ENCODE measurements around the gene SHC2. TPM values are rescaled to one million over a fixed set of nuclear protein-coding genes. Genes with fewer than 3 reads are reported as not detected.

Gene SHC2
- total RNA-seq, 1 experiment from 2014 or later = 16.6 TPM

- Histone ChIP-seq H3K27ac (ENCODE audit: insufficient read length, low read depth, low read length) (peak overlapping the region; percentile 56), H3T11ph (ENCODE audit: low read length) (no peak overlapping the region), H4K5ac (ENCODE audit: insufficient read length, low read depth, low read length) (peak overlapping the region; percentile 17), H3K4ac (ENCODE audit: low read depth, low read length) (no peak overlapping the region), H2BK120ac (ENCODE audit: low read depth, low read length, poor library complexity, severe bottlenecking) (no peak overlapping the region), H4K20me1 (ENCODE audit: control insufficient read depth, insufficient read depth, insufficient read length) (peaks cover 2% of the 10 kb centered on the region), H2AFZ (ENCODE audit: low read length) (no peak overlapping the region), H3K14ac (ENCODE audit: insufficient read depth, low read length) (peak overlapping the region; percentile 84), H3K18ac (ENCODE audit: insufficient read length, low read depth, low read length) (peak overlapping the region; percentile 83), H2AK5ac (ENCODE audit: insufficient read length, low read length) (no peak overlapping the region), H3K9ac (ENCODE audit: extremely low read depth, insufficient read length, low read length) (peak overlapping the region; percentile 56), H3K23ac (ENCODE audit: insufficient read length, low read depth, low read length) (no peak overlapping the region), H3K56ac (ENCODE audit: insufficient read length, low read depth, low read length) (no peak overlapping the region), H4K8ac (replicated peaks; ENCODE audit: insufficient read length, low read depth, low read length) (no peak overlapping the region), H3K79me2 (ENCODE audit: insufficient read depth, low read length) (no peaks in the 10 kb centered on the region), H2BK12ac (ENCODE audit: insufficient read length, low read depth, low read length) (no peak overlapping the region), H3K4me1 (ENCODE audit: insufficient read depth, low read length) (no peaks in the 10 kb centered on the region), H3K79me1 (ENCODE audit: insufficient read depth, low read depth, low read length, poor library complexity, severe bottlenecking) (no peaks in the 10 kb centered on the region), H2BK15ac (ENCODE audit: low read depth, low read length) (no peak overlapping the region), H2BK5ac (ENCODE audit: insufficient read length, low read length) (peak overlapping the region; percentile 66), H3K9me3 (ENCODE audit: control insufficient read depth, low read depth, low read length) (no peaks in the 10 kb centered on the region), H2BK20ac (ENCODE audit: low read depth, low read length, poor library complexity, severe bottlenecking) (no peak overlapping the region), H3K27me3 (ENCODE audit: insufficient read depth, low read length) (no peaks in the 10 kb centered on the region), H3K4me2 (ENCODE audit: insufficient read depth, insufficient read length, low read length) (peak overlapping the region; percentile 80), H4K91ac (ENCODE audit: insufficient read length, low read depth, low read length) (no peak overlapping the region), H3K23me2 (ENCODE audit: insufficient read length, low read depth, low read length, poor library complexity, severe bottlenecking) (peaks cover 8% of the 10 kb centered on the region)
- Mint-ChIP-seq H3K9me3 (peaks cover 5 to 7% of the 10 kb centered on the region in 2 experiments; a peak in 3 of 5 replicates), H3K4me1 (peaks cover 21 to 24% of the 10 kb centered on the region in 2 experiments), H3K4me3 (peak overlapping the region; percentile 74 to 94), H3K27me3 (ENCODE audit: low read depth) (peaks cover 20% of the 10 kb centered on the region), H3K36me3 (ENCODE audit: insufficient read depth in 1 of 3, low read depth in 3 of 3) (peaks cover 10 to 16% (median 10%) of the 10 kb centered on the region in 3 experiments; a peak in 6 of 7 replicates), H3K27ac (peak overlapping the region; percentile 99 to 100 (median 100))
- DNase-seq = peak; percentile 98
- no CpG with 5 or more reads among the region's 48 CpGs for WGBS (ENCODE audit: extremely low coverage, insufficient read length, low lambda C conversion rate)
- TF ChIP-seq CTCF (conservative IDR thresholded peaks at IDR 0.05) = peak; percentile 99
Measured at GRCh38 chr19:506404-507285, 45.8 kb upstream of the SHC2 start.
